Measurements from ENCODE around the gene SMIM10. TPM values are rescaled to one million over a fixed set of nuclear protein-coding genes. Genes with fewer than 3 reads are reported as not detected.
"Not testable (repeated sequence)": the region's sequence is repeated elsewhere in the genome, so short reads cannot be mapped to it uniquely, and the experiment has no call there.

SMIM10 gene
- total RNA-seq, 1 donor, result 4.3 TPM

- H3K4me3 ChIP-seq (ENCODE audit: low read depth, low read length), result no peak overlapping the region
- no peak for TF ChIP-seq CTCF (IDR thresholded peaks at IDR 0.05; ENCODE audit: insufficient read depth, low read depth, low read length)
- no peak for DNase-seq (ENCODE audit: low read depth)
Observed at GRCh38 chrX:135009057-135009610, 18.3 kb downstream of the SMIM10 start.

- no peak for TF ChIP-seq CTCF (IDR thresholded peaks at IDR 0.05; ENCODE audit: insufficient read depth, low read depth, low read length)
- DNase-seq (ENCODE audit: low read depth), result no peak
- H3K4me3 ChIP-seq (ENCODE audit: low read depth, low read length), result no peak overlapping the region
Observed at GRCh38 chrX:135009838-135010237, 19.0 kb downstream of the SMIM10 start.

DNA sequence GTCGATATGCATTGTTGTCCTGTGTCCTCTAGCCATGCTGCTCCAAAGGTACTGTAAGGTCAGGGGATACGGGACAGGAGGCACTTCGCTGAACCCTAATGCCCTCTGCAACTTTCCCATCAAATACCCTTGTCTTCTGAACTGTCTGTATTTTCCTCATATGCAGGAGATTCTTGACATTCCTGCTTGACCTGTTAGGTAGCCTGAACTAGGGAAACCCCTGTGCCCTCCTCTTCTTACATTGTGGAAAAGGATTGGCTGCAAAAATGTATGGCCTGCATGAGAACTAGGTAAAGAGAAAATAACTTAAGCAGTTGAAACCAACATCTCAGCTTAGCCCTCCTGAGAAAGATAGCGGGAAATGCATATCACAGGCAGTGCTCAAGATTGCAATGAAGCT, 20.1 kb downstream of the SMIM10 start:
- no peak for TF ChIP-seq CTCF (IDR thresholded peaks at IDR 0.05; ENCODE audit: insufficient read depth, low read depth, low read length)
- DNase-seq (ENCODE audit: low read depth), result no peak
- H3K4me3 ChIP-seq (ENCODE audit: low read depth, low read length), result no peak overlapping the region

DNA sequence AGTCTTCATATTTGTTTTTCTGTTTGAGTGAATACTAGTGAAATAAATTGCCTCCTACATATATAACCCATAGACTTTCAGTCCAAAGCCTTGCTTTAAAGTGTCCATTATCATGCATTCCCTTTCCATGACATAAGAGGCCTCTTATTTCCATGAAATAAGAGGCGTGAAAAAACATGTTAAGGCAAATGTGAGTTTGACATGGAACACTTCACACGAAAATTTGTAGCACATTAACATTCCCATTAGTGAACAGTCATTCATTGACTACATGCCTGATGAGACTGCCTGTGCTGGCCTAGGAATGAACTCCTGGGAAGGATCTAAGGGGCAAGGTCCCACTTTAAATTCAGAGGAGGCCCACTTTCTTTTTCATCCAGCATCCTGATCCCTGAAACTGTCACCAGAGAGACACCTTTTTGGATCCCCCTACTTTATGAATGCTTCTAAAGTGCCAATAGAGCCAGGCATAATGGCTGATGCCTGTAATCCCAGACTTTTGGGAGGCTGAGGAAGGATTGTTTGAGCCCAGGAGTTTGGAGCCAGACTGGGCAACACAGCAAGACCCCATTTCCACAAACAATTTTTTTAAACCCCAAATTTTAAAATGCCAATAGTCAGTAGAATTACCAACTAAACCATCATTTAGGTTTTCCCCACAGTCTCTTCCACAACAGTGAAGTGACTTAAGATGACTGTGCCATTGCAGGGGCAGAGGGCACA, 24.9 kb downstream of the SMIM10 start:
- TF ChIP-seq CTCF (IDR thresholded peaks at IDR 0.05; ENCODE audit: insufficient read depth, low read depth, low read length), result no peak
- no peak overlapping the region for H3K4me3 ChIP-seq (ENCODE audit: low read depth, low read length)
- DNase-seq (ENCODE audit: low read depth), result no peak

GRCh38 chrX:135019890-135020289, 29.1 kb downstream of the SMIM10 start:
- H3K4me3 ChIP-seq (ENCODE audit: low read depth, low read length); DNase-seq (ENCODE audit: low read depth): not testable (repeated sequence)

GRCh38 chrX:135023791-135024190, 33.0 kb downstream of the SMIM10 start:
- H3K4me3 ChIP-seq (ENCODE audit: low read depth, low read length); DNase-seq (ENCODE audit: low read depth): not testable (repeated sequence)

DNA sequence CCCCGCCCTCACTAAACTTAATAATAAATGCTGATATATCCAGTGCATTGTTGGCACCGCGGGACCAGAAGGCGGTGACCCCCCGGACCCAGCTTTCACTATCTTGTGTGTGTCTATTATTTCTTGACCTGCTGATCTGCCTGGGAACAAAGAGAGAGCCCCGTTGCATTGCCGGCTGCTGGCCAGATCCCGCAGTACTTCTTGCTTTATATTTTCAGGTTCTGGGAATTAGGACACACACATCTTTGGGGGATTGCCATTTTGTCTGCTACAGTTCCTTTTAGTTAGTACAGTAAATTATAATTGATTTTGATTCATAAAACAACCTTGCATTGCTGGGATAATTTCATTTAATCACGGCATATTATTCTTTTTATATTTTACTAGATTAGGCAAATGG, 33.7 kb downstream of the SMIM10 start:
- DNase-seq (ENCODE audit: low read depth), result no peak
- H3K4me3 ChIP-seq (ENCODE audit: low read depth, low read length), result no peak overlapping the region
- no peak for TF ChIP-seq CTCF (IDR thresholded peaks at IDR 0.05; ENCODE audit: insufficient read depth, low read depth, low read length)

GRCh38 chrX:135030207-135030963, 39.6 kb downstream of the SMIM10 start:
- DNase-seq (ENCODE audit: low read depth); H3K4me3 ChIP-seq (ENCODE audit: low read depth, low read length): not testable (repeated sequence)

DNA sequence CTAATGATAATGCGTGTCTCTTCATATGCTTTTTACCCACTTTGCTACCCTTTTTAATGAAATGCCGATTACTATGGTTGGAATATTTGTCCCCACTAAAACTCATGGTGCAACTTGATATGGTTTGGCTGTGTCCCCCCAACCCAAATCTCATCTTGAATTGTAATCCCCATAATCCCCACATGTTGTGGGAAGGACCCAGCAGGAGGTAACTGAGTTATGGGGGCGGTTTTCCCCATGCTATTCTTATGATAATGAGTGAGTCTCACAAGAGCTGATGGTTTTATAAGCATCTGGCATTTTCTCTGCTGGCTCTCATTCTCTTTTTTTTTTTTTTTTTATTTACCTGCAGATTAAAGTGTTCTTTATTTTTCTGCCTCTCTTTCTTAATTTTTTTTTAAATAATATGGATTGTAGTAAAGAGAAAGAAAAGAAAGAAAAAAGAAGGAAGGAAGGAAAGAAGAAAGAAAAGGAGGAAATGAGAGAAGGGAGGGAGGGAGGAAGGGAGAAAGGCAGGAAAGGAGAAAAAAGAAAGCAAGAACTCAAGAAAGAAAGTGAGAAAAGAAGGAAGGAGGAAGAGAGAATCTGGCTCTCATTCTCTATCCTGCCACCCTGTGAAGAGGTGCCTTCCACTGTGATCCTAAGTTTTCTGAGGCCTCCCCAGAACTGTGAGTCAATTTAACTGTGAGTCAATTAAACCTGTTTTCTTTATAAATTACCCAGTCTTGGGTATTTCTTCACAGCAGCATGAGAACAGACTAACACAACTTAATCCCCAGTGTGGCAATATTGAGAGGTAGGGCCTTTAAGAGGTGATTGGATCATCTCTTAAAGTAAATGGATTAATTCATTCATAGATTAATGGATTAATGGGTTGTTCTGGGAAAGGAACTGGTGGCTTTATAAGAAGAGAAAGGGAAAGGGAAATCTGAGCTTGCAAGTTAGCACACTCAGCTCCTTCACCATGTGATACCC, 50.6 kb downstream of the SMIM10 start:
- DNase-seq (ENCODE audit: low read depth); H3K4me3 ChIP-seq (ENCODE audit: low read depth, low read length): not testable (repeated sequence)
